NCI-H345 treated with DMSO at 0.1 percent for 48 hours (cell line): ENCODE results near the gene NPR2.

ENCODE experiments used
- DNase-seq: peaks from one replicate; lab custom pipeline; 2025; ENCODE audit not compliant: unreplicated experiment; lab: John Stamatoyannopoulos, UW

The NPR2 gene

GRCh38 chr9:35763181-35763580 is 28.2 kb upstream of the NPR2 start:
- DNase-seq: no peak

DNA sequence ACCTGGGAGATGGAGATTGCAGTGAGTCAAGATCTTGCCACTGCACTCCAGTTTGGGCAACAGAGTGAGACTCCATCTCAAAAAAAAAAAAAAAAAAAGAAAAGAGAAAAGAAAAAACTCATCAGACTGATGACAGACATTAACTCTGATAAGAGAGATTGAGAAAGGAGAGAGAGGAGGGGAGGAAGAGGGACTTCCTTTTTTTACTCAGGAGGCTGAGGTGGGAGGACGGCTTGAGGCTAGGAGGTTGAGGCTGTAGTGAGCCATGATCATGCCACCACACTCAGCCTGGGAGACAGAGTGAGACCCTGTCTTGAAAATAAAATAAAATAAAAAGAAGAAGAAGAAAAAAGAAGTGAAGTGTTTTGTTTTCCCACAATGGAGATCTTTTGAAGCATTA is 27.6 kb upstream of the NPR2 start:
- DNase-seq: no peak

DNA sequence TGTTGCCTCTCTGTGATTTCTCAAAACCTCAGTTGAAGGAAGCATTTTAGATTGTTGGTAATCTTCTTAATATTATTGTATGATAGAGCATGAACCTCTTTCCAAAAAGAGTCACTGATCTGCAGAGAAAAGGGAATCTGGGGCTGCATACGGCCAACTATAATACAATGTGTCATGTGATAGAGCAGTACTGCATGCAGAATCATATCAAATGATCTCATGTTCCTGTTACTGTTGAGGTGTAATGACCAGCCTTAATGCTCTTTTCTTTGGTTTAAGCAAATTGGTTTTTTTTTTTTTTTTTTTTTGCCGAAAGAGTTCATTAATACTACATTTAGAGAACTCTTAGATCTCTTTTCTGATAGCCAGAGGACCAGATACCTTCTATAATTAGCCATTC is 24.4 kb upstream of the NPR2 start:
- no peak for DNase-seq

DNA sequence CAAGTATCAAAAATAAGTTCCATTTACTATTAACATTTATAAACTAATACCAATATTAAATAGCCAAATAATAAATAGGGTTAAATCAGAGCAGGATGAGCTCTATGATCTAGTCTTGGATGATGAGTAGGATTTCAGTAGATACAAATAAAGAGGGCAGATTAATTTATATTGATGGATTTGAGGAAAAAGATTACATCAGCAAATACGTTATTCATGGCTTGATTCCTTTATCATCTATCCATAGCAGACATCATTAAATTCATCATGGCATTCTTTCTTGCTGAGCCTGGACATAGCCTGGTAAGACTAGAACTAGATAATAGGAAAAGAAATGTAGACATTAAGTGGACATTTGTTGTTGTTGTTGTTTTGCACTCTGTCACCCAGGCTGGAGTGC is 23.9 kb upstream of the NPR2 start:
- DNase-seq: no peak

- DNase-seq: no peak
Measured at GRCh38 chr9:35769763-35770162, 21.6 kb upstream of the NPR2 start.

GRCh38 chr9:35771075-35771433 is 20.3 kb upstream of the NPR2 start:
- no peak for DNase-seq

DNA sequence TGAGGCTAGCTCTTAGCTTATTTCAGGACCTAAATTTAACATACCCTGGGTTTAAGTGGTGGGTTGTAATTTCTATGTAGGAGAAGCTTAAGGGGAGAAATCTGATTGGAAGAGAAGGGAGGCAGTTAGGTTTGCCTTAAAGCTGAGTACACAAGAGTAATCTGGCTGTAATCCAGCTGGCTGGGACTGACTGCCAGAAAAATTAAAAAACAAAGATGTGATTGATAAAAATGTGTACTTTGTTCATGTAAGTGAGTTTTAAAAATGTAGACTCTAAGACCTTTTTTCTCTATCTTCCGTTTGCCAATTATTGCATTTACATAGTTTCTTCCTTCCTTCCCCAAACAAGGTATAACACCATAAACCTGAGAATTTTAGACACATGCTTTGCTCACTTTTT is 19.9 kb upstream of the NPR2 start:
- DNase-seq: peak; percentile 53

DNA sequence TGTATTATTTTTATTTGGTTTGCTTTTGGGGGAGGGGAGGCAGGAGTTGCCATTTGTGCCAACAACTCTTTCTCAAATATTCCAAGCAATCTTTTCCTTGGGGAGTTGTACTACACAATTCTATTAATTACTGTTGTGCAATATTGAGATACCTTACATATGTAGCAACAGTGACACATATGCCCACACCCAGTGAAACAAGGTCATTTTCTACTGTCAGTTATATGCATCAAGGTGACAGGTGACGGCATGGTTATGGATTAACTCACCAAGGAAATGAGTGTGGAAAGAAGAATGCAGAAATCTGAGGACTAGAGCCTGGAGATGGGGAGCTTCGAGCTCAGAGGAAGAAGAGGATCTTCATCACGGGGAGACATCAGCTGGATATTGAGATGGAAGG is 19.4 kb upstream of the NPR2 start:
- no peak for DNase-seq

DNA sequence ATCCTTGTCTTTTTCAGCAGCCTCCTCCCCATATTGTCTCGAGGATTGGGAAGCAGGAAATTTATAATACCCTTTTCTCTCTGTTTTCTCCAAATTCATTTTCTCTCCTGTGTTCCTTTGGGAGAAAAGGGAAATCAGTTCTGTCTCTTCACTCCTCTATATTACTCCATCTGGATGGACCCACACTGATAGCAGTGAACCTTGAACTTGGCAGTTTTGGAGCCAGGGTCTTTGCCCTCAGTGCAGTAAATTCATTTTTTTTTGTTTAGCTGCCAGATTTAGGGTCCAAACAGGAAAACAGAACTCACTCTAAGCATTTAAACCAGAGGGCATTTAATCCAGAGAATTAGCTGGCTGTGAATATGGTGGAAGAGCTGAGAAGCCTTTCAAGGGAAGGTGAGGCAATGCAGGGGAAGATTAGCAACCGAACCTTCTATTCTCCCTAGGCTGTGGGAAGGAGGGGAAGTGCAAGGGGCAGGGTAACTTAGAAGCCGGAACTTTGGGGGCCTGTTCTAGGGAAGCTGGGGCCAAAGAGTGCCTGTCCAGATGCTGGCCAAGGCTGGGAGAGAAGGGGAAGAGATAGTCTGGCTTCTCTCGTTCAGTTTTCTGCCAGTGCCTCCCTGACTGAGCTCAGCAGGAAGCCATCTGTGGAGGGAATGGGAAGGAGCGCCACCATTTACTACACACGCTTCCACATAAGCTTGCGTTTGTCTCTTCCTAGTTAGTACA is 16.3 kb upstream of the NPR2 start:
- DNase-seq: peak; percentile 26

DNA sequence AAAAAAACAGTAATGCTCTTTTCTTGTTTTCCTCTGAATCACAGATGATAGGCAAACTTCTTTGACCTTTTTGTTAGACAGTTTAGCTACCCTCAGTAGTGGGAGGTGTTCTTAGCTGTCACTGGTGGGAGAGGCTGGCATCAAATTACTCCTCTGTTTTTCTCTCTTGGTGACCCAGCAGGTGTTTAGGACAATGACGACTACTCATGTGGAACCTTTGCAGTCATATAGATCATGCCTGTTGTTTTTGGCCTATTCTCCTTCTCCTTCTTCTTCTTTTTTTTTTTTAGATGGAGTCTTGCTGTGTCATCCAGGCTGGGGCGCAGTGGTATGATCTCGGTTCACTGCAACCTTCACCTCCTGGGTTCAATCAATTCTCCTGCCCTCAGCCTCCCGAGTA is 15.4 kb upstream of the NPR2 start:
- DNase-seq: peak; percentile 90

GRCh38 chr9:35778496-35778895 is 12.9 kb upstream of the NPR2 start:
- no peak for DNase-seq

GRCh38 chr9:35781066-35781465 is 10.3 kb upstream of the NPR2 start:
- DNase-seq: no peak

DNA sequence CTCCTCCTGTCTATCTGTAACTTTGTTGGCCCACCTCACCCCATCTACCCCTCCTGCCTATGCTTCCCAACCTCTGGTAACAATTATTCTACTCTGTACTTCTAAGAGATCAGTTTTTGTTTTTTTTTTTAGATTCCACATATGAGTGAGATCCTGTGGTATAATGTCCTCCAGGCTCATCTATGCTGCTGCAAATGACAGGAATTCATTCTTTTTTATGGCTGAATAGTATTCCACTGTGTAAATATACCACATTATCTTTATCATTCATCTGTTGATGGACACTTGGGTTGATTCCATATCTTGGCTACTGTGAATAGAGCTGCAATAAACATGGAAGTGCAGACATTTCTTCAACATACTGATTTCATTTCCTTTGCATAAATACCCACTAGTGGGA is 8.0 kb upstream of the NPR2 start:
- no peak for DNase-seq

DNA sequence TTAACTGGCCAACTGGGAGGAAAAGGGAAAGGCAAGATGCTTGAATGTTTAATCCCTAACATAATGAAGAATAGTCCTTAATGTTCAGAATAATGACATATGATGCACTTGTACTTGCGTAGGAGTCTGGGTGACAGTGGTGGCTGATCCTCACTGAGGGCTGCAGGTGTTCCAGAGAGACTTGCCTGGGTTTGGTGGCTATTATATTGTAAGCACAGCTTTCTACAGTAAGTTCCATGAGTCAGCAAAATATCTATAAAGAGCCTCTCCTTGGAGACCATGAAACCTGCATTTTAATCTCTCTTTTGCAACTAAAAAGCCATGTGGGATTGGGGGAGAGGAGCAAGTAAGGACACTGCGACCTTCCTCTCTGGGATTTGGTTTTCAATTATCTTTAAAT is 1.9 kb upstream of the NPR2 start:
- no peak for DNase-seq

- no peak for DNase-seq
Measured at GRCh38 chr9:35790025-35790384, 1.4 kb upstream of the NPR2 start.

- peak; percentile 61 for DNase-seq
Measured at GRCh38 chr9:35790385-35791296, 750 bp upstream of the NPR2 start.

GRCh38 chr9:35792024-35792813 is 828 bp downstream of the NPR2 start:
- DNase-seq: no peak

DNA sequence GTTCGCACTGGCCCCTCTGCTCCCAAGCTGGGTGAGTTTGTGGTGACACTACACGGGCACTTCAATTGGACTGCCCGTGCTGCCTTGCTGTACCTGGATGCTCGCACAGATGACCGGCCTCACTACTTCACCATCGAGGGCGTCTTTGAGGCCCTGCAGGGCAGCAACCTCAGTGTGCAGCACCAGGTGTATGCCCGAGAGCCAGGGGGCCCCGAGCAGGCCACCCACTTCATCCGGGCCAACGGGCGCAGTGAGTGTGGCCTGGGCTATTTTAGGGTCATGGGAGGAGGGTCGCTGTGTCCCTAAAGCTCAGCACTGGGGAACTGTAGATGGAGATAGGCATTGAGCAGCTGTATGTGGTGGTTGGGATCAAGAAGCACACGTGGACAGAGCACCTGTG is 1.4 kb downstream of the NPR2 start:
- DNase-seq: no peak

GRCh38 chr9:35793461-35793860 is 2.1 kb downstream of the NPR2 start:
- DNase-seq: no peak

- DNase-seq: no peak
Measured at GRCh38 chr9:35795695-35796094, 4.3 kb downstream of the NPR2 start.

DNA sequence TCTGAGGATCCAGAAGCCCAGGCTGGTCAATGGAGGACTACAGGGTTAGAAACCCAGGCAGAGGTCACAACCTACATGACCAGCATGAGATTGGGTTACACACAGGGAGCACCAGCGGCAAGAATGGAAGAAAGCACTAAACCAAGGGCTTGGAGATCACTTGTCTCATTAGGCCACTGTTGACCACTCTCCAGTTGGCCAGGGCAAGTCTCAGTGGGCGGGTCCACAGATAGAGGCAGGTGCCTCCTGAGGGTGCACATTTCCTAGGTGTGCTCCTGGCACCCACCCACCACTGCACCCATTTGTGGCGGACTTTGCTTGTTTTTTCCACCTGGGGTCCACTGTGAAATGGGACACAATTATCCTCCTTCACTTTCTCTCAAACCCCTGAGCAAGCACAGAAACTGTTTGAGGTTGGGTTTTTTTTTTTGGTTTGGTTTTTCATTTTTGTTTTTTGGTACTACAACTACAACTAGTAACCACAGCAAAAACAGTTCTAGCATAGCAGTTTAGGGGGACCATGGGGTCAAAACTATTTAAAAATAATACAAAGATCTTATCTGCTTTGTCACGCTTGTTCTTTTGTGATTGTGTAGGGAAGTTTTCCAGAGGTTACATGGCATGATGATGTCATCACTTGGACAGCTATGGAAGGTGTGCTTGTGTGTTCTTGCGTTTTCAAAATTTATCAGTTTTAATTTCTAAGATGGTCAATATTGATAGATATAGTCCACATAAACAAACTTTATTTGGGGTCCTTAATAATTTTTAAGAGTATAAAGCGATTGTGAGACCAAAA is 6.1 kb downstream of the NPR2 start:
- DNase-seq: no peak
